H1 (cell line): ENCODE measurements around the gene EVX2. TPM values are rescaled to one million over a fixed set of nuclear protein-coding genes. Genes with fewer than 3 reads are reported as not detected.

ENCODE experiments used
- CTCF ChIA-PET: fragments of 300-600 bp; sonication (Branson Sonifier 250); formaldehyde crosslinking; loops from one replicate; lab custom pipeline; 2021; ENCODE audit not compliant: partially characterized antibody; lab: Charles Lee
- POLR2A ChIA-PET: fragments of 300-600 bp; sonication (Branson Sonifier 250); formaldehyde crosslinking; loops from one replicate; lab custom pipeline; 2021; ENCODE audit warnings: inconsistent platforms; ENCODE audit not compliant: partially characterized antibody; lab: Charles Lee
- DNase-seq, 2 experiments: peaks; one replicate each; pipeline versions ENCODE4 v3.0.0 to v3.0.0-alpha.2; 2010 to 2022; ENCODE audit warnings: low spot score in 2 of 2, low read depth in 1 of 2, mixed read lengths in 1 of 2
- FAIRE-seq: peaks from 2 replicates; lab custom pipeline; 2011; peaks lifted over from hg19 to GRCh38; lab: Jason Lieb, UNC
- H2AFZ ChIP-seq: 2 replicates; pipeline ENCODE4 v1.8.1; 2012; ENCODE audit warnings: low read length, inconsistent platforms
- H2AK5ac ChIP-seq: 2 replicates; pipeline ENCODE4 v1.6.1; 2013; ENCODE audit warnings: low read depth, low read length
- H2BK120ac ChIP-seq: replicated peaks from 2 replicates; pipeline ENCODE3; 2013; ENCODE audit warnings: low read depth, low read length, inconsistent platforms
- H2BK12ac ChIP-seq: 2 replicates; pipeline ENCODE4 v1.6.1; 2013; ENCODE audit warnings: low read depth, low read length
- H2BK15ac ChIP-seq: 2 replicates; pipeline ENCODE4 v1.6.1; 2013; ENCODE audit warnings: low read length
- H2BK20ac ChIP-seq: 2 replicates; pipeline ENCODE4 v1.6.1; 2013; ENCODE audit warnings: low read length
- H2BK5ac ChIP-seq: 2 replicates; pipeline ENCODE4 v1.6.1; 2013; ENCODE audit warnings: low read depth, low read length
- H3K14ac ChIP-seq: 2 replicates; pipeline ENCODE4 v1.6.1; 2013; ENCODE audit warnings: inconsistent platforms; ENCODE audit not compliant: insufficient read length
- H3K18ac ChIP-seq: 2 replicates; pipeline ENCODE4 v1.6.1; 2013; ENCODE audit warnings: low read length; ENCODE audit errors: extremely low read depth
- H3K23ac ChIP-seq: 2 replicates; pipeline ENCODE4 v1.6.1; 2013; ENCODE audit warnings: inconsistent platforms; ENCODE audit not compliant: insufficient read length
- H3K23me2 ChIP-seq: 2 replicates; pipeline ENCODE4 v1.6.1; 2013; ENCODE audit warnings: low read depth, low read length
- H3K27ac ChIP-seq: 2 replicates; pipeline ENCODE4 v1.6.1; 2011; ENCODE audit warnings: low read depth, low read length, inconsistent platforms
- H3K27me3 ChIP-seq, 4 experiments: replicated peaks in 1 of 4; 1 replicate in 1 of 4; 2 replicates in 3 of 4; pipeline versions ENCODE4 v1.6.1 to v1.8.1; 2011 to 2013; ENCODE audit warnings: low read length in 3 of 4, mild to moderate bottlenecking in 3 of 4, inconsistent platforms in 2 of 4, mixed read lengths in 2 of 4, moderate library complexity in 1 of 4; ENCODE audit not compliant: control insufficient read depth in 3 of 4, insufficient read depth in 3 of 4; ENCODE audit errors: extremely low read depth in 1 of 4
- H3K36me3 ChIP-seq, 4 experiments: 2 replicates each; pipeline versions ENCODE4 v1.6.1 to v1.8.1; 2011 to 2013; ENCODE audit warnings: mild to moderate bottlenecking in 4 of 4, low read length in 3 of 4, moderate library complexity in 2 of 4, control low read depth in 1 of 4, inconsistent platforms in 1 of 4; ENCODE audit not compliant: insufficient read depth in 4 of 4, control insufficient read depth in 2 of 4
- H3K4ac ChIP-seq: replicated peaks from 2 replicates; pipeline ENCODE3; 2013; ENCODE audit warnings: low read length, low read depth, mixed read lengths, inconsistent platforms; ENCODE audit not compliant: insufficient read length
- H3K4me1 ChIP-seq, 4 experiments: replicated peaks in 1 of 4; 1 replicate in 1 of 4; 2 replicates in 3 of 4; pipeline versions ENCODE4 v1.6.1 to v1.8.1; 2011 to 2013; ENCODE audit warnings: low read length in 3 of 4, inconsistent platforms in 2 of 4, mixed read lengths in 1 of 4; ENCODE audit not compliant: insufficient read depth in 4 of 4, control insufficient read depth in 3 of 4
- H3K4me2 ChIP-seq, 2 experiments: 2 replicates each; pipeline versions ENCODE4 v1.6.1 to v1.8.1; 2011 to 2013; ENCODE audit warnings: low read depth in 2 of 2, low read length in 2 of 2, control low read depth in 1 of 2, inconsistent platforms in 1 of 2, mild to moderate bottlenecking in 1 of 2; ENCODE audit not compliant: insufficient read depth in 1 of 2
- H3K4me3 ChIP-seq, 4 experiments: fragments of 200-600, 300-600 bp in 1 of 4; sonication (generic), shearing (Covaris generic), sonication (Bioruptor Twin) in 1 of 4; 2 replicates each; pipeline versions ENCODE4 v1.5.1 to v1.8.1; 2011 to 2016; ENCODE audit warnings: low read length in 4 of 4, low read depth in 3 of 4, control low read depth in 2 of 4, inconsistent platforms in 2 of 4, mild to moderate bottlenecking in 2 of 4, mixed read lengths in 1 of 4, moderate library complexity in 1 of 4; ENCODE audit not compliant: insufficient read depth in 2 of 4; ENCODE audit errors: extremely low read depth in 1 of 4
- H3K56ac ChIP-seq: replicated peaks from 2 replicates; pipeline ENCODE3; 2013; ENCODE audit warnings: low read depth, mild to moderate bottlenecking, mixed read lengths, low read length, inconsistent platforms; ENCODE audit not compliant: insufficient read length
- H3K79me1 ChIP-seq: 2 replicates; pipeline ENCODE4 v1.6.1; 2013; ENCODE audit warnings: low read depth, low read length, control low read depth
- H3K79me2 ChIP-seq, 2 experiments: 2 replicates each; pipeline versions ENCODE4 v1.6.1 to v1.8.1; 2012 to 2013; ENCODE audit warnings: low read length in 2 of 2, mild to moderate bottlenecking in 2 of 2, inconsistent platforms in 1 of 2; ENCODE audit not compliant: insufficient read depth in 2 of 2, control insufficient read depth in 1 of 2
- H3K9ac ChIP-seq, 4 experiments: replicated peaks in 1 of 4; 1 replicate in 1 of 4; 2 replicates in 3 of 4; pipeline versions ENCODE4 v1.6.1 to v1.8.1; 2011 to 2013; ENCODE audit warnings: low read depth in 3 of 4, low read length in 3 of 4, control low read depth in 2 of 4, mild to moderate bottlenecking in 2 of 4, moderate library complexity in 2 of 4, inconsistent platforms in 1 of 4; ENCODE audit errors: extremely low read depth in 1 of 4
- H3K9me3 ChIP-seq, 2 experiments: 2 replicates each; pipeline versions ENCODE4 v1.6.1 to v1.8.1; 2012 to 2013; ENCODE audit warnings: mild to moderate bottlenecking in 2 of 2, moderate library complexity in 2 of 2, control low read depth in 1 of 2, inconsistent platforms in 1 of 2, low read depth in 1 of 2, low read length in 1 of 2, mixed read lengths in 1 of 2; ENCODE audit not compliant: insufficient read depth in 2 of 2
- H4K20me1 ChIP-seq, 2 experiments: replicated peaks in 1 of 2; 2 replicates each; pipeline versions ENCODE3 to v1.8.1; 2011 to 2013; ENCODE audit warnings: inconsistent platforms in 2 of 2, low read length in 2 of 2, mild to moderate bottlenecking in 1 of 2; ENCODE audit not compliant: insufficient read depth in 2 of 2, control insufficient read depth in 1 of 2
- H4K5ac ChIP-seq: 2 replicates; pipeline ENCODE4 v1.6.1; 2013; ENCODE audit warnings: low read length, low read depth, mixed read lengths, inconsistent platforms; ENCODE audit not compliant: insufficient read length
- H4K8ac ChIP-seq: 2 replicates; pipeline ENCODE4 v1.8.0; 2013; ENCODE audit warnings: mild to moderate bottlenecking, moderate library complexity, low read length, inconsistent platforms; ENCODE audit not compliant: insufficient read depth; ENCODE audit errors: extremely low read depth
- H4K91ac ChIP-seq: replicated peaks from 2 replicates; pipeline ENCODE3; 2013; ENCODE audit warnings: low read length, mixed read lengths, inconsistent platforms; ENCODE audit not compliant: insufficient read length
- RNF2 ChIP-seq: fragments of 200-900, 300-1000 bp; sonication (generic); IDR thresholded peaks from 2 replicates; pipeline ENCODE4 v1.7.1; 2016; ENCODE audit warnings: borderline replicate concordance, low read depth, mild to moderate bottlenecking, antibody characterized with exemption, low read length; ENCODE audit not compliant: poor library complexity, severe bottlenecking; ENCODE audit errors: missing control alignments
- SAP30 ChIP-seq: fragments of 300-600 bp; sonication (generic); IDR thresholded peaks from 2 replicates; pipeline ENCODE4 v1.7.1; 2012; ENCODE audit warnings: low read length, moderate library complexity, mild to moderate bottlenecking, inconsistent platforms; ENCODE audit not compliant: insufficient read depth, insufficient replicate concordance
- WGBS, 2 experiments: shearing (Covaris generic) in 1 of 2; methylation state at CpG; one replicate each; pipeline versions ENCODE4 v1.1.6 to v1.1.7; 2013 to 2015; ENCODE audit warnings: low lambda C conversion rate in 2 of 2, mixed read lengths in 2 of 2, inconsistent platforms in 1 of 2, low coverage in 1 of 2, missing lambda C conversion rate in 1 of 2; ENCODE audit not compliant: insufficient replicate concordance in 2 of 2, insufficient coverage in 1 of 2, insufficient read length in 1 of 2; ENCODE audit errors: extremely low coverage in 1 of 2, missing lambda C conversion rate in 1 of 2; 5-methylcytosine and 5-hydroxymethylcytosine counted together
- polyA plus RNA-seq, 7 experiments: library from polyadenylated mRNA; depleted of rRNA in 3 of 7; stranded (reverse) in 5 of 7; unstranded in 2 of 7; fragments of >200 nt in 5 of 7; fragments of 200-250 nt in 2 of 7; gene quantifications; 1 replicate in 5 of 7; 2 replicates in 1 of 7; 4 replicates in 1 of 7; pipeline versions ENCODE4 v1.2.1 to v1.2.3, GENCODE V29; 2011 to 2013; ENCODE audit warnings: missing spikeins in 2 of 7, mixed read lengths in 2 of 7
- total RNA-seq: library from RNA; stranded (reverse); fragmentation: NEBNext Ultra II Directional; extraction: Animal tissue kit (Norgen Biotek cat#: 25700); gene quantifications from 2 replicates; pipeline ENCODE4 v1.2.1, GENCODE V29; 2021

The EVX2 gene
- total and polyA plus RNA-seq, 2 of the 8 experiments (the other 6 are each of a cell fraction or from before 2014, with no cell fraction given), result not detected

- Histone ChIP-seq H3K23me2 (0 out of 2 replicates have a peak, but pooled peaks cover 2% of the 10 kb centered on the region), H3K79me1 (no peaks in the 10 kb centered on the region), H3K4ac (no peak overlapping the region), H3K23ac (no peak overlapping the region), H2BK5ac (no peak overlapping the region), H4K91ac (no peak overlapping the region), H3K9me3 (no peaks in the 10 kb centered on the region), H3K4me2 (no peak overlapping the region), H2AFZ (no peak overlapping the region), H3K27ac (no peak overlapping the region), H2AK5ac (no peak overlapping the region), H3K56ac (no peak overlapping the region), H4K8ac (no peak overlapping the region), H3K27me3 (peaks cover 98 to 99% (median 98%) of the 10 kb centered on the region in 4 experiments), H4K5ac (no peak overlapping the region), H3K36me3 (peaks cover 0 to 8% (median 0%) of the 10 kb centered on the region in 4 experiments; a peak in 1 of 8 replicates), H3K9ac (no peak overlapping the region), H3K79me2 (no peaks in the 10 kb centered on the region), H2BK20ac (no peak overlapping the region), H3K14ac (no peak overlapping the region), H3K4me3 (no peak overlapping the region), H4K20me1 (peaks cover 22 to 38% of the 10 kb centered on the region in 2 experiments), H3K18ac (no peak overlapping the region), H2BK15ac (no peak overlapping the region), H3K4me1 (peaks cover 0 to 14% (median 7%) of the 10 kb centered on the region in 4 experiments; a peak in 5 of 7 replicates), H2BK12ac (no peak overlapping the region), H2BK120ac (no peak overlapping the region)
- DNase-seq (peak in 1 of 2 experiments; percentile 27), FAIRE-seq (no peak)
- ChIA-PET POLR2A (no interaction called here), CTCF (interaction anchor here (0.6 to 5.4 kb wide), 13 partner anchors 7 to 64 kb away, joined by 3 to 42 read pairs (median 5); partner anchors contain the start of genes EVX2 and HOXD9)
- peak; percentile 35 for TF ChIP-seq RNF2
- no peak for TF ChIP-seq SAP30
- WGBS, 2 experiments, result 47% methylated on average over 4 of the region's 4 CpGs; no CpG with 5 or more reads in 1 of the 2 experiments
Observed at GRCh38 chr2:176109946-176110345, 26.2 kb upstream of the EVX2 start.
